Mesenchymal stem cell (in vitro differentiated cells and primary cell): Measurements from ENCODE around the gene GRM1.

Source experiments
- DNase-seq: peaks from one replicate; pipeline ENCODE4 v3.0.0-alpha.2; 2013
- H2AFZ ChIP-seq: one replicate; pipeline ENCODE4 v1.6.1; 2013; ENCODE audit warnings: low read depth, mild to moderate bottlenecking, control low read depth, inconsistent platforms, low read length, moderate library complexity
- H2AK5ac ChIP-seq: 2 replicates; pipeline ENCODE4 v1.6.1; 2013; ENCODE audit warnings: low read length, moderate library complexity, mild to moderate bottlenecking, inconsistent platforms; ENCODE audit not compliant: severe bottlenecking
- H2BK120ac ChIP-seq: one replicate; pipeline ENCODE4 v1.6.1; 2013; ENCODE audit warnings: low read depth, mild to moderate bottlenecking, inconsistent platforms, low read length, moderate library complexity
- H2BK12ac ChIP-seq, 2 experiments: one replicate each; pipeline ENCODE4 v1.6.1; 2013; ENCODE audit warnings: inconsistent platforms in 2 of 2, low read length in 2 of 2, mild to moderate bottlenecking in 2 of 2, moderate library complexity in 2 of 2, control low read depth in 1 of 2
- H2BK15ac ChIP-seq: one replicate; pipeline ENCODE4 v1.6.1; 2013; ENCODE audit warnings: mild to moderate bottlenecking, low read depth, inconsistent platforms; ENCODE audit not compliant: poor library complexity, severe bottlenecking
- H2BK5ac ChIP-seq: 2 replicates; pipeline ENCODE4 v1.6.1; 2013; ENCODE audit warnings: low read depth, mild to moderate bottlenecking, low read length, control low read depth, inconsistent platforms; ENCODE audit not compliant: poor library complexity, severe bottlenecking
- H3K14ac ChIP-seq, 2 experiments: one replicate each; pipeline ENCODE4 v1.6.1; 2013; ENCODE audit warnings: inconsistent platforms in 2 of 2, low read length in 2 of 2, control low read depth in 1 of 2, mild to moderate bottlenecking in 1 of 2, moderate library complexity in 1 of 2
- H3K18ac ChIP-seq, 2 experiments: one replicate each; pipeline ENCODE4 v1.6.1; 2013; ENCODE audit warnings: inconsistent platforms in 2 of 2, low read length in 2 of 2, control low read depth in 1 of 2, low read depth in 1 of 2, mild to moderate bottlenecking in 1 of 2
- H3K23ac ChIP-seq, 2 experiments: one replicate each; pipeline ENCODE4 v1.6.1; 2013; ENCODE audit warnings: inconsistent platforms in 2 of 2, low read length in 2 of 2, mild to moderate bottlenecking in 2 of 2, moderate library complexity in 2 of 2, control low read depth in 1 of 2
- H3K27ac ChIP-seq: 2 replicates; pipeline ENCODE4 v1.5.1; 2013; ENCODE audit warnings: mild to moderate bottlenecking, moderate library complexity, low read length, control low read depth, inconsistent platforms; ENCODE audit not compliant: poor library complexity, severe bottlenecking
- H3K27me3 ChIP-seq, 2 experiments: 2 replicates each; pipeline versions ENCODE4 v1.6.1 to v1.7.0; 2013; ENCODE audit warnings: low read length in 2 of 2, mild to moderate bottlenecking in 2 of 2, moderate library complexity in 2 of 2, control low read depth in 1 of 2, inconsistent platforms in 1 of 2; ENCODE audit not compliant: control insufficient read depth in 1 of 2, insufficient read depth in 1 of 2
- H3K36me3 ChIP-seq, 2 experiments: 2 replicates each; pipeline versions ENCODE4 v1.6.1 to v1.7.0; 2013; ENCODE audit warnings: low read length in 2 of 2, control low read depth in 1 of 2, inconsistent platforms in 1 of 2, low read depth in 1 of 2, mild to moderate bottlenecking in 1 of 2; ENCODE audit not compliant: insufficient read depth in 2 of 2, control insufficient read depth in 1 of 2
- H3K4ac ChIP-seq, 2 experiments: one replicate each; pipeline ENCODE4 v1.6.1; 2013; ENCODE audit warnings: inconsistent platforms in 2 of 2, low read length in 2 of 2, mild to moderate bottlenecking in 2 of 2, moderate library complexity in 2 of 2, control low read depth in 1 of 2, low read depth in 1 of 2
- H3K4me1 ChIP-seq: 2 replicates; pipeline ENCODE4 v1.6.1; 2013; ENCODE audit warnings: low read depth, low read length, control low read depth; ENCODE audit not compliant: control insufficient read depth, insufficient read depth
- H3K4me2 ChIP-seq: 2 replicates; pipeline ENCODE4 v1.6.1; 2013; ENCODE audit warnings: low read length, mild to moderate bottlenecking, inconsistent platforms; ENCODE audit not compliant: poor library complexity, severe bottlenecking
- H3K4me3 ChIP-seq, 2 experiments: 2 replicates each; pipeline versions ENCODE4 v1.5.1 to v1.7.0; 2013; ENCODE audit warnings: low read length in 2 of 2, mild to moderate bottlenecking in 2 of 2, control low read depth in 1 of 2, low read depth in 1 of 2; ENCODE audit not compliant: insufficient read depth in 1 of 2
- H3K79me1 ChIP-seq: replicated peaks from 2 replicates; pipeline ENCODE4 v1.6.1; 2013; ENCODE audit warnings: mild to moderate bottlenecking, control low read depth, low read length, inconsistent platforms; ENCODE audit not compliant: poor library complexity, severe bottlenecking
- H3K9ac ChIP-seq: 2 replicates; pipeline ENCODE4 v1.7.0; 2013; ENCODE audit warnings: mild to moderate bottlenecking, low read length, moderate library complexity
- H3K9me3 ChIP-seq: 2 replicates; pipeline ENCODE4 v1.7.0; 2013; ENCODE audit warnings: mild to moderate bottlenecking, low read length; ENCODE audit not compliant: control insufficient read depth
- H4K8ac ChIP-seq: one replicate; pipeline ENCODE4 v1.6.1; 2013; ENCODE audit warnings: inconsistent platforms, mild to moderate bottlenecking, low read length, moderate library complexity
- H4K91ac ChIP-seq: one replicate; pipeline ENCODE4 v1.6.1; 2013; ENCODE audit warnings: mild to moderate bottlenecking, low read length, inconsistent platforms
- WGBS: methylation state at CpG from one replicate; pipeline ENCODE4 v1.1.7; 2013; ENCODE audit warnings: mixed read lengths; 5-methylcytosine and 5-hydroxymethylcytosine counted together

GRM1 gene

DNA sequence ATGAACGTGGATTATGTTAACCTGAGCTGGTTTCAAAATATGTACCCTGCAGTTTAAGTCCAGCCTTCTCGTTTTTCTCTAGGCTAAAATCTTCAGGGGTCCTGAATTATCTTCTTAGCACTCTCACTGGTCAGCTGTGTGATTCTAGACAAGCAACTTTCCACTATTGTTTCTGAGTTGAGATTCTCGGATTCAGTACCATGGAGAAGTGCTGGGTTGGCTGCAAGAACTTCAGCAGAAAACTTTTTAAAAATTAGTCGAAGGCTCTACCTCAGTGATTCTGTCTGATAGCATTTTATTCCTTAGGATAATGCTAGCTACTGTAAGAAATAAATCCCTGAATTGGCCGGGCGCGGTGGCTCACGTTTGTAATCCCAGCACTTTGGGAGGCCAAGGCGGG is 173.7 kb downstream of the GRM1 start:
- Histone ChIP-seq H3K4ac (no peak overlapping the region), H3K9me3 (no peaks in the 10 kb centered on the region), H3K23ac (no peak overlapping the region), H4K8ac (no peak overlapping the region), H3K18ac (no peak overlapping the region), H2BK15ac (no peak overlapping the region), H2BK12ac (no peak overlapping the region), H3K79me1 (no peaks in the 10 kb centered on the region), H2BK120ac (no peak overlapping the region), H3K4me3 (no peak overlapping the region), H3K4me1 (no peaks in the 10 kb centered on the region), H2AK5ac (no peak overlapping the region), H3K27ac (no peak overlapping the region), H2AFZ (no peak overlapping the region), H3K9ac (no peak overlapping the region), H3K27me3 (no peaks in the 10 kb centered on the region), H2BK5ac (no peak overlapping the region), H4K91ac (no peak overlapping the region), H3K4me2 (no peak overlapping the region), H3K14ac (no peak overlapping the region), H3K36me3 (no peaks in the 10 kb centered on the region)
- DNase-seq = no peak
- 79% methylated on average over 9 of the region's 9 CpGs for WGBS

DNA sequence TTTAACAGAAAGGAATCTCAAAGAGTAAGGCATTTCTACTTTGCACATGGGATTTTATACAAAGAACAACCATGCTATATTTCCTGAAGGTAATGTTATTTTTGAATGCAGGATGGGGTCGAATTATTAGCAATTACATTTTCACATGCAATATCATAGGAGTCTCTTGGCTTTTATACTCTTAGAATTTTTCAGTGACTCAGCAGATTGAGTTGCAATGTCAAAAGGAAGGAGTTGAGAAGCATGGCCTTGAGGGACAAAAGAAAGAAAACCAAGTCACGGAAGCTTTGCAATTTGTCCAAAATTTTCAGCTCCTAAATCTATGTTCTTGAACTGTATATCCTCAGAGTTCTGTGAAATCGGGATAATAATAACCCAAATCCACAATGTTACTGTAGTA is 181.1 kb downstream of the GRM1 start:
- H2BK120ac ChIP-seq = no peak overlapping the region
- no peak overlapping the region for H3K9ac ChIP-seq
- no peak overlapping the region for H4K8ac ChIP-seq
- H3K79me1 ChIP-seq = no peaks in the 10 kb centered on the region
- no peak overlapping the region for H3K14ac ChIP-seq
- H2BK12ac ChIP-seq = no peak overlapping the region
- no peak overlapping the region for H3K23ac ChIP-seq
- no peaks in the 10 kb centered on the region for H3K36me3 ChIP-seq
- H3K4ac ChIP-seq = no peak overlapping the region
- H3K4me2 ChIP-seq = no peak overlapping the region
- H2BK15ac ChIP-seq = no peak overlapping the region
- H3K4me3 ChIP-seq = no peak overlapping the region
- H3K4me1 ChIP-seq = no peaks in the 10 kb centered on the region
- no peak overlapping the region for H2BK5ac ChIP-seq
- H3K27me3 ChIP-seq = no peaks in the 10 kb centered on the region
- no peak overlapping the region for H3K18ac ChIP-seq
- H2AK5ac ChIP-seq = no peak overlapping the region
- H2AFZ ChIP-seq = no peak overlapping the region
- no peak for DNase-seq
- WGBS = no CpG with 5 or more reads among the region's 3 CpGs
- no peak overlapping the region for H4K91ac ChIP-seq
- no peak overlapping the region for H3K27ac ChIP-seq
- no peaks in the 10 kb centered on the region for H3K9me3 ChIP-seq

DNA sequence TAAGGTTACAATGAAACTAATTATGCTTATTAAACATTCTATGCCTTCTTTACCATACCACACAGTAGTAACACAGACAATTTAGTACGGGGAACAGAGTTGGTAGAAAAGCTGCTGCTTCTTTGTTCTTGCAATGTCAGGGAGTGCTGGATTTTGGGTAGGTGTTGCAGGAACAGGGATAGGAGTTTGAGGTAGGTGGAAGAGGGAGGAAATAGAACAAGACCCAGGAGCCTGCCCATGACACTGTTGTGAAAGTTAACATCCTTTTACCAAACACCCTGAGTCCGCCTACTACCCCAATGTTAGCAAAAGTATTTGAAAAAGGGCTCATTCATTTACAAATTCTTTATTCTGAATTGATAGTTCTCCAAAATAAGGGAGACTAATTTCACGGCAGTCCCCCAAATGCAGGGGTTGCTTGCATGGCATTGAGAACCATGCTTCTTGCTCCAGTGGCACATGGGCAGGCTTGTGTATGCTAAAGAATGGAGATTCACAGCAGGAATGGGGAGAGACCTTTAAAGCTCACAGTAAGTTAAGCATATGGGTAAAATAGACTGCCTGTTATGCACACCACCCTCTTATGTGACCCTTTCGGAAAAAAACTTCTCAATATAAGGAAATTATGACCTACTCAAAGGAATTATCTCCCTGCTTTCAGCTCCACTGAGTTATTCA is 181.7 kb downstream of the GRM1 start:
- no peak overlapping the region for H3K4me3 ChIP-seq
- H3K36me3 ChIP-seq = no peaks in the 10 kb centered on the region
- H3K4ac ChIP-seq = no peak overlapping the region
- H2BK120ac ChIP-seq = no peak overlapping the region
- H4K8ac ChIP-seq = no peak overlapping the region
- no peak overlapping the region for H3K23ac ChIP-seq
- H3K27ac ChIP-seq = no peak overlapping the region
- no peak for DNase-seq
- H3K14ac ChIP-seq = no peak overlapping the region
- H3K9ac ChIP-seq = no peak overlapping the region
- no peak overlapping the region for H4K91ac ChIP-seq
- WGBS = 90% methylated on average over 2 of the region's 4 CpGs
- no peak overlapping the region for H2AFZ ChIP-seq
- H2BK15ac ChIP-seq = no peak overlapping the region
- no peaks in the 10 kb centered on the region for H3K9me3 ChIP-seq
- no peak overlapping the region for H2AK5ac ChIP-seq
- no peaks in the 10 kb centered on the region for H3K79me1 ChIP-seq
- H3K18ac ChIP-seq = no peak overlapping the region
- H3K4me1 ChIP-seq = no peaks in the 10 kb centered on the region
- H2BK5ac ChIP-seq = no peak overlapping the region
- H3K4me2 ChIP-seq = no peak overlapping the region
- H2BK12ac ChIP-seq = no peak overlapping the region
- no peaks in the 10 kb centered on the region for H3K27me3 ChIP-seq

DNA sequence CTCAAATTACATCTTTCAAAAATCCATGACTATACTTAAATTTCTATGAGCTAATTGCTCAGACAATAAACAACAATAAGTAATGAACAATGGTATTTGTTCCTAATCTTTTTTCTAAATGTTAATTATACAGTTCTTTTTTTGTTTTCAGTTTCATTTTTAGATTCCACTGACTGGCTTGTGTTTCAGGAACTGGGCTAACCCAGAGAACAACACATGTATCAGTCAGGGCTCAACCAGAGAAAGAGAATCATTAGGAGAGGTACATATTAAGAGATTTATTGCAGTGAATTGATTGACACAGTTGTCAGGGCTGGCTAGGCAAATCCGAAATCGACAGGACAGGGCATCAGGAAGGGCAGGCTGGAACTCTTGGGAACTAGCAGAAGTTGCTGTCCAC is 182.8 kb downstream of the GRM1 start:
- Histone ChIP-seq H2BK15ac (no peak overlapping the region), H3K23ac (no peak overlapping the region), H2BK120ac (no peak overlapping the region), H3K27me3 (no peaks in the 10 kb centered on the region), H3K79me1 (no peaks in the 10 kb centered on the region), H3K4me2 (no peak overlapping the region), H2AK5ac (no peak overlapping the region), H4K91ac (no peak overlapping the region), H3K36me3 (no peaks in the 10 kb centered on the region), H3K18ac (no peak overlapping the region), H2BK12ac (no peak overlapping the region), H3K4me3 (no peak overlapping the region), H3K4ac (no peak overlapping the region), H3K9ac (no peak overlapping the region), H4K8ac (no peak overlapping the region), H3K14ac (no peak overlapping the region), H2BK5ac (no peak overlapping the region), H2AFZ (no peak overlapping the region), H3K4me1 (no peaks in the 10 kb centered on the region), H3K9me3 (no peaks in the 10 kb centered on the region), H3K27ac (no peak overlapping the region)
- whole genome bisulfite sequencing = 88% methylated on average over 2 of the region's 2 CpGs
- DNase-seq = no peak
